GM10847 (cell line): ENCODE results near the gene ZPLD1.

Experiments
- POLR2A ChIP-seq: IDR thresholded peaks from 2 replicates; pipeline ENCODE4 v1.6.1; 2011; ENCODE audit not compliant: insufficient read length; ENCODE audit errors: extremely low read depth

ZPLD1 gene

DNA sequence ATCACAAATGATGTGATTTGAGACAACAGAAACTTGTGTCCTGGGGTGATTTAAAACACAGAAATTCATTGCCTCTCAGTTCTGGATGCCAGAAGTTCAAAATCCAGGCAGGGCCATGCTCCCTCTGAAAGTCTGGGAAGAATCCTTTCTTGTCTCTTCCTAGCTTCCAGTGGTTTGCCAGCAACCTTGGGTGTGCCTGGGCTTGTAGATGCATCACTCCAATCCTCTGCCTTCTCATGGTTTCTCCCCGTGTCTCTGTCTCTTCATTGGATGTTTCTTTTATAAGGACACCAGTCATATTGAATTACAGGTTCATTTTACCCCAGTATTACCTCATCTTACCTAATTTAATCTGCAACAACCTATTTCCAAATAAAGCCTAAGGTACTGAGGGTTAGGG lies 16.7 kb downstream of the ZPLD1 start:
- TF ChIP-seq POLR2A, result no peak

DNA sequence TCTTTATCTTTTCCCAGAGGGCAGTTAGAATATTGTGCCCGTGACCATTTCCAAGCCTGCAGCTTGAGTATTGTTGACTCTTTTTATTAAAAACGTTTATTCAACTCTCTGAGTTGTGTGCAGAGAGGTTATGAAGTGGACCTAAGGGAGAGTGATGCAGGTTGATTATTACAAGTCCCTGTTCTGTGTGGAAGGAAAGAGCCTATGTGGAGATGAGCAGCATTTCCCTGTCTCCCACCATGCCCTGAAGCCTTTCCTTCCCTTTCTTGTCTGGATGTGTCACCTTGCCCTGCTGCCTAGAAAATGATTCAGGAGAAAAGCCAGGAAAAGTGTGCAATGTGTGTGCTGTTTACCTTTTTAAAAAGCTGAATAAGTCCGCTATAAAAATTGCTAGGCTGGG lies 19.4 kb downstream of the ZPLD1 start:
- TF ChIP-seq POLR2A, result no peak

DNA sequence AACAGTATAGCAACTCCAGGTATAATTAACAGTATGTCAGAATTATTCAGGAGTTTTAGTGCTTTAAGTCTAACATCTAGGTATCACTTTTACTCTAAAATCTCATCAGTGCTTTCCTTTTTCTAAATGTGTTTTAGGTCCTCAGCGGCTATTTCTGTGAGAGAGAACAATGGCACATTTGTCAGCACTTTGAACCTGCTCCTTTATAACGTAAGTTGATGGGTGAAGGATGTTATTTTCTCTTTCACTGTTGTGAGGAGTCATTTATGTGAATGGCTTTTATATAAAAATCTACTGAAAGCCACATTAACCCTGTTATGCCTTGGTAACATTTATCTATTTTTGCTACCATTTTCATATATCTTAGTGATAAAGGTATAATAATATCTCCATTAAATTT lies 22.8 kb downstream of the ZPLD1 start:
- no peak for TF ChIP-seq POLR2A

DNA sequence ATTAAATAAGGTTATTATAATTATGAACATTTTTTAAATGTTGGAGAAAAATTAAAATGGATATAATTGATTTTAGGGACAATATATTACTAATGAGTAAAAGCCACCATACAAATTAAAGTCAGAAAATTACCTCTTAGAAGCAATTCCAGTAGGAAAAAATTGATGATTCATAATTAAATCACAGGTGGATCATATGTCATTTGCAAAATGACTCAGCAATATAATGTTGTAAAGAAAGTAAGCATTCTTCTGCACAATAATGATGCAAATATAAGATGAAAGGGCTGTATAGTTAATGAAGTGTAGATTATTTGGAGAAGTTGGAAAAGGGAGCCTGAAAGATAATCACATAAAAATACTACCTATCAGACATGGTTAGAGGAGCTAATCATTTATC lies 25.8 kb downstream of the ZPLD1 start:
- no peak for TF ChIP-seq POLR2A

DNA sequence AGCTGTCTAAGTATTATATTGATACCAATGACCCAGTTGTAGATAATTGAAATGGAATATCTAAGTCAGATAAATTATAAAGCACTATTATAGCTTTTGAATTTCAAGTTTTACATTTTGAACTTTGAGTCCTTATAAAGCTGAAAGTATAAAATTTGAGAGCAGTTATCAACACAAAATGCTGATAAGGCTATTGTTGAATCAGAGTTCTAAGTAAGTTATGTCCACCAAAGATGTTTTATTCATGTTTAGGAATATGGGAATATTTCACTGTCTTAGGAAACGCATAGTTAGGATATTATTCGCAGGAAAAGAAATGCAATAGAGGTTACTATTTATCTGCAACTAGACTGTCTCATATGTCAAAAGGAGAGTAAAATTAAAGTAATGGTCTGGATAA lies 29.4 kb downstream of the ZPLD1 start:
- no peak for TF ChIP-seq POLR2A

DNA sequence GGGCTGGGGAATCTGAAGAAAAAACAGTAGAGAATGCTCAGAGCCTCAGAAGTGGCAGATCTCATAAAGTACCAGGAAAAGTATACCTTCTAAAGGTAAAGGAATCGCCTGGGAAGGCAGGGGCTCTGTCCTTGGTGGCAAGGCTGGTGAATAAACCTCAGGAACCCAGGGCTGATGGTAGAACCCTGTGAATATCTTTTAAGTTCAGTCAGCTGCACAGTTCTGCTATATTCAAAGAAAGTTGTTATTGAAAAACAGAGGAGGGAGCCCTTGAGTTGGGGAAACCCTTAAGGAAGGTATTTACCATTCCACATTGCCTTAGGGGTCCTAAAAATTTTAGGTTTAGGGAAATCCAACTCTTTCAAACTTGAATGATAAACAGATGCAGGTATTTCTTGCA lies 31.2 kb downstream of the ZPLD1 start:
- TF ChIP-seq POLR2A, result no peak

DNA sequence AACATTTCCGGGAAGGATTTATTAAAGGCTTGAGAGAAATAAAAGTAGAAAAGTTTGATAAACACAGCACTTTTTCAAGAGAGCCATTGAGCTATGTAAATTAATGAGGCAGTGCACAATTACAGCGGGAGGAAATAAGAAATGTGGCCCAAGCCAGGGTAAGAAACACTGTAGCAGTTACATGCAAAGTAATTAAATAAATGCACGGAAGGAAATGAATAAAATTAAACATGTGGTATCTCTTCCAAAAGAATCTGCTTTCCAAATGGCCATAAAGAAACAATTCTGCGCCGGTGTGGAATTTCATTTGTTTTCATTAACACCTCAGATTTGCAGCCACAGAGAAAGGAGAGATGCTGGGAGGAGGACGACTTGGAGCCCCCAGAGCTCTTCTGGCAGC lies 35.3 kb downstream of the ZPLD1 start:
- no peak for TF ChIP-seq POLR2A

DNA sequence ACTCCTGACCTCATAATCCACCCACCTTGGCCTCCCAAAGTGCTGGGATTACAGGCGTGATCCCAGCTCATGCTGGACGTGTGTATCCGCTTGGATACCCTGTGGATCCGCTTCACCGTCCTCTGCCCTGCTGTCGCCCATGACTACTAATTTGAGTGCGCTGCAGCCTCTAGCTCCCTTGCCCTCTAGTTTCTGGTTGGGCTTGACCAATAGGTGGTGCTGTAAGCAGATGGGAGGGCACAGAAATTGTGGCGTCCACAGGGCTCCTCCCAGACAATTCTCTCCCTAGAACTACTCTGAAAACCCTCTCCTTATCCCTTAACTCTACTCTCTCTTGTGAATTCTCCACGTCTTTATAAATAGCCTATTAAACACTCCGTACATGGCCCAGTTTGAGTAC lies 36.2 kb downstream of the ZPLD1 start:
- no peak for TF ChIP-seq POLR2A

DNA sequence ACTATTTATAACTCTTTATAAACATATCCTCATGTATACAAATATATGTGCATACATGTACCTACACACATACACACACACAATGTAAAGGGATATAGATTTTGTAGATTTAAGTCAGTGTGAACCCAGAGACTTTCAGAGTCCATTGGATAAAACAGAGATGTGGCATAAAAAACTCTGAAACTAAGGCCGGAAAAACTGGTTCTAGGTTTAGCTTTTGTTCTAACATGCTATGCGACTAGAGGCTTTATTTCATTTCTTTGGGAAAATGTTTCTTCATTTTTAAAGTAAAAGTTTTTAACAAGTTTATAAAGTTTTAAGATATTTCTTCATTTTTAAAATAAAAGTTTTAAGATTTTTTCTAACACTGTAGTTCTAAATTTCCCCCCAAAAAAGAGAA lies 36.7 kb downstream of the ZPLD1 start:
- TF ChIP-seq POLR2A, result no peak

DNA sequence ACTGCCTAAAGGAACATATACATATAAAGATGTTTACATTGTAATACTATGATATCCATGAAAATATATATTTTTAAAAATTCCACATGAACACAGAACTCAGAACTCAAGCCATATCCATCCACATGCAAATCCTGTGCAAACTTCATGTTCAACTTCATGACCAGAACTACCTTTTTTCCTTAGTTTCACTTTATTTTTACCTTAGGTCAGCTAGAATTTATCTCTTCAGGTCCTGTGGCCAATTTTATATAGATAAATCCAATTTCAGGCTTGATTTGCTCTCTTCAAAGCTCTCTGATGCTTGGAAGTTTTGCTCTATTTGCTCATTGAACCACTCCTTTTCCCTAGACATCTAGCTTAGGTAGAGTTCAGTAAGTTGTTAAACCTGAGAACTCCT lies 38.8 kb downstream of the ZPLD1 start:
- no peak for TF ChIP-seq POLR2A

DNA sequence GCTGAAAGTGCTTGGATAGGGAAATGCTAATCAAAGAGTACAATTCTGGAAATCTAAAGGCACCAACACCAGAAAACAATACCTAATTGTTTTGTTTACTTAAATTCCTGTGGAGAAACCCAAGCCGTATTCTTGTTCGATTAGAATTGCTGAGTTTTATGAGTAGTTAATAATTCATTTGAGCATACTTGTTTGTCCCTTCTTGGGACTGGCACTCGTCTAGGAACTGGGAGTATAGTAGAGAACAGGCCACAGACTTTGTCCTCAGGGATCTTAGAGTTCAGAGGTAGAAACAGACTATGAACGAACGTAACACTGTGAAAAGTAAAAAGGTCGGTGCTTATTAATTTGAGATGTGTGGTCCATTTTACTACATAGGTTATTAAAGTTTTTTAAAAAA lies 39.4 kb downstream of the ZPLD1 start:
- no peak for TF ChIP-seq POLR2A

DNA sequence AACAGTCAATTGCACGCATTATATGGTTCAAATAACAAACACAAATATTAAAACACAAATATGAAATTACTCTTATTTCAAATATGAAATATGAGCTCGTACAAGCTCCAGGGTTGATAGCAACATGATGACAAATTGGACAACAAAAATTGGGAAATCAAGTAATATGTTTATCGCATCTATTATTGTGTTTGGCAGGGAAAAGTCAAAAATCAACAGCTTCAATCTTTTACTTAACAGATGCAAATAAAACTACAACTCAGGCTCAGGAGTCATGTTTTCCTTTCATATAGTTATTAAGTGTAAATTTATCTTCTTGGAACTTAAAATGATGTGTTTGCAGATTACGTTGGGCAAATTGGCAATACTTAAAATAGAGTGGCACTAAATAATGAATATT lies 41.4 kb downstream of the ZPLD1 start:
- no peak for TF ChIP-seq POLR2A

DNA sequence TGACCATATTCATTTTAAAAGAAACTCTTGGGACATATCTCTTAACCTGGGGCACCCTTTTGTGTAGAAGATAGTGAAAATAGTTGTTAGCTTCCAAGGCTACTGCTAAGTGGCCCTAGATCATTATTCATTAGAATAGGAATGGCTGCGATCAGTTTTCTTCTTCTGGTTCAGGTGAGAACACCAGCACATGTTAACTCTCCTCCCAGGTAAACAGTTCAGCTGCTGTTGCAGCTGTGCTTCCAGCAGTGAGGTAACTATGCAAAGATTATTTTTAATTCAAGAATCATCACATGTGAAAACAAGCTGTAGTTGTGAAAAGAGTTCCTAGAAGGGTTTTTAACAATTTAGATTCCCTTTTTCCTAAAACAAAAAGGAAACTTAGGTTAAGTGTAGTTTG lies 43.3 kb downstream of the ZPLD1 start:
- TF ChIP-seq POLR2A, result no peak

DNA sequence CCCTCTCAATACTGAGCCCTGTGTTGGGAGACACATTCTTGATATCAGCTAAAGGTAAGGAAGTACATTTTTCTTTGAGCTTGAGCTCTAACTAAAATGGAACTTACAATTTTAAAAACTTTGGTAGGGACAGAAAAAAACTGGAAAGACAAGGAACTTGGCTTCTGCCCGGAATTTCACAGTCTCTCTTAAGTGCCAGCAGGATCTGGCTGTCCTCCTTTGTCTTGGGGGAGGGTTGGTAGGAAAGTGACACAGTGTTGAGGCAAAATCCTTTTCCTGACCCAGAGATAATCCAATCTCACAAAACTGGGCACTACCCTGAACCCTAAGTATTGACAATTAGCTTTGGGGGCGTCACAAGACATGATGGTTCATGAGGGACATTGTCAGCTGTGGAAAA lies 45.3 kb downstream of the ZPLD1 start:
- no peak for TF ChIP-seq POLR2A

DNA sequence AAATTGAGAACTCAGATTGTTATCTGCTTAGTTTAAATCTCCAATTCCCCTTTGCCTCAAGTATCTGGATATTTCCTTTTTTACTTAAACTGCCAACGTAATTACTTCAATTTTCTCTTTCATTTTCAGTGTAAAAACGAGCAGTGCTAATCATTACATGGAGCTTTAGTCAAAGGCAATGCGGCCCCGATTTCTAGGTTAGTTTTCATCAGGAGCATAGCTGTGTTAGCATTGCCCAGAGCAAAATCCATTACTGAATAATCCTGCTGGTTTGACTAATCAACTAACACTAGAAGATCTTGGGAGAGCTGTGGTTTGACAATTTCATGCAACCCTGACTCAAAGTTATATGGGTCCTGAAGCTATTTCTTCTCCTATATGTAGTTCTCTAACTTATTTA lies 46.2 kb downstream of the ZPLD1 start:
- TF ChIP-seq POLR2A, result no peak

DNA sequence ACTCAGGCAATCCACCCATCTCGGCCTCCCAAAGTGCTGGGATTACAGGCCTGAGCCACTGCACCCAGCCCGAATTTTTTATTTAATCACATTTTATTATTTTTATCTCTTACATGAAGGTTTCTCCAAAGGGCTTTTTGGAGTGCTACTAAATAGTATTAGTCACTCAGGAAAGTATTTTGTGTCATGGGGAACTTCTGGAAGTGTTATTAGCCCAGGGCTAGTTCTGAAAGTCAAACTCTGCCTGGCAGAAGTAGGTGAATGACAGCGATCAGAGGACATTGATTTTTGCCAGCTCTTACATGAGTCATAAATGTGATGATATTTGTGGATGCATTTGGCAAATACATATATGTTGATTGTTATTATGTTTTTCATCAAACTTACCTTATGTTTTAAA lies 48.7 kb downstream of the ZPLD1 start:
- TF ChIP-seq POLR2A, result no peak

DNA sequence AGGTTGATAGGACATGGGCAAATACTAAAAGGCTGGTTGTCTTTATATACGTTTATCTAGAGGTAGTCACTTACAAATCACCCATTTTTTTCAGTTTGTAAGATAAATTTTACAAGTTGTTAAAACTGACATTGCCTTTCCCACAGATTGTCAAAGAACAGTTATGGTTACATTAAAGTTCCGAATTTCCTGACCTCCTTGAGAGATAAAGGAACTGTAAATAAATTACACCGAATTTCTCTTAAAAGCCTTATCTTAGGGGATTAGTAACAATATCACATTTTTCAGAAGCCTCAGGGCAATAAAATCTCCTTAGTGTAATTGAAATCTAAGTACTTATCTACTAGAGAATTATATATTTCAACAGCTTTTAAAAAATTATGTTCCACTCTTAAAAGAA lies 49.5 kb downstream of the ZPLD1 start:
- TF ChIP-seq POLR2A, result no peak

DNA sequence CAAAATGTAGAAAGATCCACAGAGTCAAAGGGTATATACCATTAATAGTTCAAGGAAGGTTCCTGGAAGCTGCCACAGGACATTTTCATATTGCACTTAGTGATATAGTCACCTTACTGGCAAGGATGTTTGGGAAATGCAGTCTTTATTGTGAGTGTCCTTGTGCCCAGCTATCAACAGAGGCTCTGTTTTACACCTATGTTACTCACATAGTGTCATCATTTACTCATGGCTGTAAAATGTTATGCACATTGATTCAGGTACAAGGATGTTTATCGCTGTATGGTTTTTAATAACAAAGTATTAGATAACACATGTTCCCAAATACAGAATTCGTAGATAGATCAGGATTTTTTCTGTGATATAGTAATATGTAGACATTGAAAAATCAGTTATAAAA lies 50.9 kb downstream of the ZPLD1 start:
- no peak for TF ChIP-seq POLR2A
